Mesenchymal stem cell (in vitro differentiated cells and primary cell): ENCODE data around the gene SP1.

Experiments
- DNase-seq: peaks from one replicate; pipeline ENCODE4 v3.0.0-alpha.2; 2013
- H2AFZ ChIP-seq: one replicate; pipeline ENCODE4 v1.6.1; 2013; ENCODE audit warnings: low read depth, mild to moderate bottlenecking, control low read depth, inconsistent platforms, low read length, moderate library complexity
- H2AK5ac ChIP-seq: 2 replicates; pipeline ENCODE4 v1.6.1; 2013; ENCODE audit warnings: low read length, moderate library complexity, mild to moderate bottlenecking, inconsistent platforms; ENCODE audit not compliant: severe bottlenecking
- H2BK120ac ChIP-seq: one replicate; pipeline ENCODE4 v1.6.1; 2013; ENCODE audit warnings: low read depth, mild to moderate bottlenecking, inconsistent platforms, low read length, moderate library complexity
- H2BK12ac ChIP-seq, 2 experiments: one replicate each; pipeline ENCODE4 v1.6.1; 2013; ENCODE audit warnings: inconsistent platforms in 2 of 2, low read length in 2 of 2, mild to moderate bottlenecking in 2 of 2, moderate library complexity in 2 of 2, control low read depth in 1 of 2
- H2BK15ac ChIP-seq: one replicate; pipeline ENCODE4 v1.6.1; 2013; ENCODE audit warnings: mild to moderate bottlenecking, low read depth, inconsistent platforms; ENCODE audit not compliant: poor library complexity, severe bottlenecking
- H2BK5ac ChIP-seq: 2 replicates; pipeline ENCODE4 v1.6.1; 2013; ENCODE audit warnings: low read depth, mild to moderate bottlenecking, low read length, control low read depth, inconsistent platforms; ENCODE audit not compliant: poor library complexity, severe bottlenecking
- H3K14ac ChIP-seq, 2 experiments: one replicate each; pipeline ENCODE4 v1.6.1; 2013; ENCODE audit warnings: inconsistent platforms in 2 of 2, low read length in 2 of 2, control low read depth in 1 of 2, mild to moderate bottlenecking in 1 of 2, moderate library complexity in 1 of 2
- H3K18ac ChIP-seq, 2 experiments: one replicate each; pipeline ENCODE4 v1.6.1; 2013; ENCODE audit warnings: inconsistent platforms in 2 of 2, low read length in 2 of 2, control low read depth in 1 of 2, low read depth in 1 of 2, mild to moderate bottlenecking in 1 of 2
- H3K23ac ChIP-seq, 2 experiments: one replicate each; pipeline ENCODE4 v1.6.1; 2013; ENCODE audit warnings: inconsistent platforms in 2 of 2, low read length in 2 of 2, mild to moderate bottlenecking in 2 of 2, moderate library complexity in 2 of 2, control low read depth in 1 of 2
- H3K27ac ChIP-seq: 2 replicates; pipeline ENCODE4 v1.5.1; 2013; ENCODE audit warnings: mild to moderate bottlenecking, moderate library complexity, low read length, control low read depth, inconsistent platforms; ENCODE audit not compliant: poor library complexity, severe bottlenecking
- H3K27me3 ChIP-seq, 2 experiments: 2 replicates each; pipeline versions ENCODE4 v1.6.1 to v1.7.0; 2013; ENCODE audit warnings: low read length in 2 of 2, mild to moderate bottlenecking in 2 of 2, moderate library complexity in 2 of 2, control low read depth in 1 of 2, inconsistent platforms in 1 of 2; ENCODE audit not compliant: control insufficient read depth in 1 of 2, insufficient read depth in 1 of 2
- H3K36me3 ChIP-seq, 2 experiments: 2 replicates each; pipeline versions ENCODE4 v1.6.1 to v1.7.0; 2013; ENCODE audit warnings: low read length in 2 of 2, control low read depth in 1 of 2, inconsistent platforms in 1 of 2, low read depth in 1 of 2, mild to moderate bottlenecking in 1 of 2; ENCODE audit not compliant: insufficient read depth in 2 of 2, control insufficient read depth in 1 of 2
- H3K4ac ChIP-seq, 2 experiments: one replicate each; pipeline ENCODE4 v1.6.1; 2013; ENCODE audit warnings: inconsistent platforms in 2 of 2, low read length in 2 of 2, mild to moderate bottlenecking in 2 of 2, moderate library complexity in 2 of 2, control low read depth in 1 of 2, low read depth in 1 of 2
- H3K4me1 ChIP-seq: 2 replicates; pipeline ENCODE4 v1.6.1; 2013; ENCODE audit warnings: low read depth, low read length, control low read depth; ENCODE audit not compliant: control insufficient read depth, insufficient read depth
- H3K4me2 ChIP-seq: 2 replicates; pipeline ENCODE4 v1.6.1; 2013; ENCODE audit warnings: low read length, mild to moderate bottlenecking, inconsistent platforms; ENCODE audit not compliant: poor library complexity, severe bottlenecking
- H3K4me3 ChIP-seq, 2 experiments: 2 replicates each; pipeline versions ENCODE4 v1.5.1 to v1.7.0; 2013; ENCODE audit warnings: low read length in 2 of 2, mild to moderate bottlenecking in 2 of 2, control low read depth in 1 of 2, low read depth in 1 of 2; ENCODE audit not compliant: insufficient read depth in 1 of 2
- H3K79me1 ChIP-seq: replicated peaks from 2 replicates; pipeline ENCODE4 v1.6.1; 2013; ENCODE audit warnings: mild to moderate bottlenecking, control low read depth, low read length, inconsistent platforms; ENCODE audit not compliant: poor library complexity, severe bottlenecking
- H3K9ac ChIP-seq: 2 replicates; pipeline ENCODE4 v1.7.0; 2013; ENCODE audit warnings: mild to moderate bottlenecking, low read length, moderate library complexity
- H3K9me3 ChIP-seq: 2 replicates; pipeline ENCODE4 v1.7.0; 2013; ENCODE audit warnings: mild to moderate bottlenecking, low read length; ENCODE audit not compliant: control insufficient read depth
- H4K8ac ChIP-seq: one replicate; pipeline ENCODE4 v1.6.1; 2013; ENCODE audit warnings: inconsistent platforms, mild to moderate bottlenecking, low read length, moderate library complexity
- H4K91ac ChIP-seq: one replicate; pipeline ENCODE4 v1.6.1; 2013; ENCODE audit warnings: mild to moderate bottlenecking, low read length, inconsistent platforms
- WGBS: methylation state at CpG from one replicate; pipeline ENCODE4 v1.1.7; 2013; ENCODE audit warnings: mixed read lengths; 5-methylcytosine and 5-hydroxymethylcytosine counted together

SP1 gene

GRCh38 chr12:53338017-53338416 is 42.0 kb upstream of the SP1 start:
- Histone ChIP-seq H2BK12ac (no peak overlapping the region), H2AFZ (no peak overlapping the region), H3K9ac (no peak overlapping the region), H3K4me2 (no peak overlapping the region), H3K36me3 (no peaks in the 10 kb centered on the region), H3K18ac (no peak overlapping the region), H3K27me3 (peaks cover 62 to 76% of the 10 kb centered on the region in 2 experiments), H2AK5ac (no peak overlapping the region), H4K91ac (no peak overlapping the region), H3K4me3 (no peak overlapping the region), H3K4ac (no peak overlapping the region), H3K14ac (no peak overlapping the region), H2BK5ac (no peak overlapping the region), H2BK120ac (no peak overlapping the region), H3K27ac (no peak overlapping the region), H3K79me1 (no peaks in the 10 kb centered on the region), H3K4me1 (peaks cover 1% of the 10 kb centered on the region), H2BK15ac (no peak overlapping the region), H3K23ac (no peak overlapping the region), H4K8ac (no peak overlapping the region), H3K9me3 (no peaks in the 10 kb centered on the region)
- no peak for DNase-seq
- 57% methylated on average over 11 of the region's 11 CpGs for WGBS

GRCh38 chr12:53338916-53339315 is 41.1 kb upstream of the SP1 start:
- no peak overlapping the region for H3K4me3 ChIP-seq
- H2BK15ac ChIP-seq: no peak overlapping the region
- H3K9ac ChIP-seq: no peak overlapping the region
- no peaks in the 10 kb centered on the region for H3K79me1 ChIP-seq
- H3K14ac ChIP-seq: no peak overlapping the region
- H3K4ac ChIP-seq: no peak overlapping the region
- no peaks in the 10 kb centered on the region for H3K36me3 ChIP-seq
- no peak overlapping the region for H4K91ac ChIP-seq
- H2BK5ac ChIP-seq: no peak overlapping the region
- H2BK120ac ChIP-seq: no peak overlapping the region
- 61% methylated on average over 2 of the region's 6 CpGs for WGBS
- no peak overlapping the region for H3K18ac ChIP-seq
- no peaks in the 10 kb centered on the region for H3K9me3 ChIP-seq
- H3K23ac ChIP-seq: no peak overlapping the region
- no peak overlapping the region for H2AK5ac ChIP-seq
- no peak overlapping the region for H3K4me2 ChIP-seq
- no peak for DNase-seq
- no peak overlapping the region for H2BK12ac ChIP-seq
- no peak overlapping the region for H2AFZ ChIP-seq
- H3K27me3 ChIP-seq: peaks cover 53 to 67% of the 10 kb centered on the region in 2 experiments
- H3K27ac ChIP-seq: no peak overlapping the region
- H4K8ac ChIP-seq: no peak overlapping the region
- peaks cover 1% of the 10 kb centered on the region for H3K4me1 ChIP-seq

- DNase-seq: no peak
- Histone ChIP-seq H3K4me1 (peaks cover 9% of the 10 kb centered on the region), H3K9me3 (no peaks in the 10 kb centered on the region), H2BK12ac (no peak overlapping the region), H3K4ac (no peak overlapping the region), H2BK5ac (no peak overlapping the region), H3K4me3 (no peak overlapping the region), H3K36me3 (no peaks in the 10 kb centered on the region), H3K18ac (no peak overlapping the region), H4K91ac (no peak overlapping the region), H2BK120ac (no peak overlapping the region), H2AFZ (no peak overlapping the region), H3K27me3 (peaks cover 42 to 52% of the 10 kb centered on the region in 2 experiments), H3K14ac (no peak overlapping the region), H3K4me2 (no peak overlapping the region), H3K23ac (no peak overlapping the region), H3K79me1 (no peaks in the 10 kb centered on the region), H3K9ac (no peak overlapping the region), H4K8ac (no peak overlapping the region), H2BK15ac (no peak overlapping the region), H3K27ac (no peak overlapping the region), H2AK5ac (no peak overlapping the region)
- 90% methylated on average over 9 of the region's 9 CpGs for WGBS
Observed at GRCh38 chr12:53340398-53340797, 39.6 kb upstream of the SP1 start.

- no peak overlapping the region for H2AK5ac ChIP-seq
- peaks cover 16% of the 10 kb centered on the region for H3K4me1 ChIP-seq
- no peak overlapping the region for H2AFZ ChIP-seq
- H3K9me3 ChIP-seq: no peaks in the 10 kb centered on the region
- H2BK15ac ChIP-seq: no peak overlapping the region
- H3K36me3 ChIP-seq: no peaks in the 10 kb centered on the region
- no peak overlapping the region for H4K91ac ChIP-seq
- no peaks in the 10 kb centered on the region for H3K79me1 ChIP-seq
- no peak overlapping the region for H3K4ac ChIP-seq
- H3K27ac ChIP-seq: no peak overlapping the region
- H3K14ac ChIP-seq: no peak overlapping the region
- no peak overlapping the region for H2BK5ac ChIP-seq
- H4K8ac ChIP-seq: no peak overlapping the region
- no peak overlapping the region for H3K23ac ChIP-seq
- no peak overlapping the region for H3K18ac ChIP-seq
- H2BK12ac ChIP-seq: no peak overlapping the region
- H3K4me3 ChIP-seq: no peak overlapping the region
- no peak overlapping the region for H3K4me2 ChIP-seq
- peaks cover 12 to 23% of the 10 kb centered on the region in 2 experiments for H3K27me3 ChIP-seq
- DNase-seq: no peak
- WGBS: 62% methylated on average over 2 of the region's 3 CpGs
- H3K9ac ChIP-seq: no peak overlapping the region
- no peak overlapping the region for H2BK120ac ChIP-seq
Observed at GRCh38 chr12:53343449-53343848, 36.5 kb upstream of the SP1 start.
